Heart left ventricle (tissue), 13 donors: ENCODE results near the gene PTPRN2.

Experiments
- CTCF ChIP-seq, 12 donors: fragments of 200-600 bp; sonication (generic) in 4 of 12; IDR thresholded peaks; one replicate each; pipeline versions ENCODE4 v1.5.0 to v1.8.0; 2018 to 2022; ENCODE audit warnings: antibody characterized with exemption in 12 of 12, mild to moderate bottlenecking in 5 of 12
- POLR2A ChIP-seq, 2 donors: fragments of 450-650 bp; IDR thresholded peaks; one replicate each; pipeline ENCODE4 v1.6.1; 2017; ENCODE audit warnings: antibody characterized with exemption in 2 of 2, mild to moderate bottlenecking in 2 of 2, moderate library complexity in 2 of 2
- donor health status: ischemic (EF 13 %, LVEDD 7.1; RV severe dilation, severe dysfunction).
- donor health status: DM: no; HTN: yes; CAD: no.
- donor health status: DM: no; HTN: no; CAD: no.
- donor health status: ischemic (EF 25% LVEDD 6.9; RV normal size, moderate dysfunction).
- donor health status: ischemic (EF 25% LVEDD 5.7; RV mildly dilated, moderate dysfunction).
- donor health status: ischemic (EF 35%, LVEDD 5.7; RV mildly dilated, moderate dysfunction).
- donor health status: nonischemic (EF 11% LVEDD 7.7; RV severe dilation, severe dysfunction).
- donor health status: DM: yes; HTN: yes; CAD: no.
- donor health status: PGD.
- donor health status: ischemic (EF 29% LVEDD 5.4; RV normal size, mild dysfunction).
- donor health status: nonischemic (EF 23%, LVEDD 6.1; RV moderate dilation, normal function).

- TF ChIP-seq CTCF (IDR thresholded peaks at IDR 0.05): no peak
- TF ChIP-seq POLR2A (IDR thresholded peaks at IDR 0.05): no peak
Observed at GRCh38 chr7:158623241-158623640, 35.6 kb upstream of the PTPRN2 start.
